ENCODE results near the gene FOXM1. TPM values are rescaled to one million over a fixed set of nuclear protein-coding genes. Genes with fewer than 3 reads are reported as not detected.

FOXM1 gene
- total and polyA plus RNA-seq, 12 donors: 0.79 to 8.6 (median 2.3) TPM

DNA sequence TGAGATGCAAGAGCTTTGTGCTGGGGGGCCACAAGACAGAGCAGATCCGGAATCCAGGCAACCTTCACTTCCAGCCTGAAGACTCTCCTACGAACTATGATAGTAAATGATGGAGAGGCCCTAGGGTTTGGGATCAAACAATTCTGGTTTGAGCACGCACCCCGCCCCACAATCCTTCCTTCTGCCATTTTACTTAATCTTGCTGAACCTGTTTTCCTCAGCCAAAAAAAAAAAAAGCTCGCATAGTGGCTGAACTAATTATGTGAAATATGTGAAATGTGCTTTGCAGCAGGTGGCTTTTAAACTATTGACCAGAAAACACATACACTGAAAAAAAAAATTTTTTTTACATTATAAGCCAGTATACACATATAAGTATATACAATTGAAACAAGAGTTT lies 65.2 kb downstream of the FOXM1 start:
- Histone ChIP-seq H3K36me3 (replicated peaks in 1 of 2) (no peaks in the 10 kb centered on the region), H3K9me3 (replicated peaks in 1 of 3) (no peaks in the 10 kb centered on the region), H3K27me3 (no peaks in the 10 kb centered on the region), H3K4me3 (peak overlapping the region in 2 of 4 donors; percentile 80 to 81), H3K4me1 (replicated peaks in 1 of 2) (peaks cover 12 to 19% of the 10 kb centered on the region in 2 donors), H3K27ac (peak overlapping the region in 2 of 5 donors; percentile 97 to 99)
- TF ChIP-seq, protein P1, sequence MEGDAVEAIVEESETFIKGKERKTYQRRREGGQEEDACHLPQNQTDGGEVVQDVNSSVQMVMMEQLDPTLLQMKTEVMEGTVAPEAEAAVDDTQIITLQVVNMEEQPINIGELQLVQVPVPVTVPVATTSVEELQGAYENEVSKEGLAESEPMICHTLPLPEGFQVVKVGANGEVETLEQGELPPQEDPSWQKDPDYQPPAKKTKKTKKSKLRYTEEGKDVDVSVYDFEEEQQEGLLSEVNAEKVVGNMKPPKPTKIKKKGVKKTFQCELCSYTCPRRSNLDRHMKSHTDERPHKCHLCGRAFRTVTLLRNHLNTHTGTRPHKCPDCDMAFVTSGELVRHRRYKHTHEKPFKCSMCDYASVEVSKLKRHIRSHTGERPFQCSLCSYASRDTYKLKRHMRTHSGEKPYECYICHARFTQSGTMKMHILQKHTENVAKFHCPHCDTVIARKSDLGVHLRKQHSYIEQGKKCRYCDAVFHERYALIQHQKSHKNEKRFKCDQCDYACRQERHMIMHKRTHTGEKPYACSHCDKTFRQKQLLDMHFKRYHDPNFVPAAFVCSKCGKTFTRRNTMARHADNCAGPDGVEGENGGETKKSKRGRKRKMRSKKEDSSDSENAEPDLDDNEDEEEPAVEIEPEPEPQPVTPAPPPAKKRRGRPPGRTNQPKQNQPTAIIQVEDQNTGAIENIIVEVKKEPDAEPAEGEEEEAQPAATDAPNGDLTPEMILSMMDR (IDR thresholded peaks at IDR 0.05): no peak
- TF ChIP-seq POLR2A (IDR thresholded peaks at IDR 0.05): no peak
- no peak for DNase-seq
- whole genome bisulfite sequencing, 4 donors: 73 to 78% (median 76%) methylated on average over 5 of the region's 5 CpGs
- intact Hi-C loops (cut with DNase I): no loop called here

Other genes starting within 250 kb of the FOXM1 start
- gene FKBP4, start 82.2 kb downstream of the FOXM1 start, total RNA-seq: 100 to 1,000 TPM in 1 of 9 donors, 10 to 100 TPM in 8; 29.8 to 110 (median 44.6) TPM
- gene FKBP4, start 82.2 kb downstream of the FOXM1 start, polyA plus RNA-seq: 10 to 100 TPM; 18.9 to 83.4 (median 26.5) TPM
- 10 to 100 TPM; 20.3 to 46.2 (median 25.7) TPM for gene ITFG2, start 64.5 kb downstream of the FOXM1 start, total RNA-seq
- gene ITFG2, start 64.5 kb downstream of the FOXM1 start, polyA plus RNA-seq: 10 to 100 TPM; 28.8 to 63.0 (median 47.7) TPM
- 1 to 10 TPM in 8 of 9 donors, under 1 TPM in 1; 0.87 to 9.1 (median 2.3) TPM for gene NRIP2, start 42.1 kb downstream of the FOXM1 start, total RNA-seq
- gene NRIP2, start 42.1 kb downstream of the FOXM1 start, polyA plus RNA-seq: 1 to 10 TPM; 1.9 to 5.9 (median 5.5) TPM
- not detected for gene TEX52, start 20.1 kb downstream of the FOXM1 start, total RNA-seq
- gene TEX52, start 20.1 kb downstream of the FOXM1 start, polyA plus RNA-seq: not detected
- gene RHNO1, start within 50 bp of the FOXM1 start, total RNA-seq: 10 to 100 TPM in 8 of 9 donors, 1 to 10 TPM in 1; 5.0 to 30.7 (median 14.2) TPM
- gene RHNO1, start within 50 bp of the FOXM1 start, polyA plus RNA-seq: 10 to 100 TPM; 14.2 to 29.0 (median 15.5) TPM
- gene TULP3, start 13.7 kb upstream of the FOXM1 start, total RNA-seq: 10 to 100 TPM; 16.9 to 40.5 (median 24.1) TPM
- 10 to 100 TPM; 19.3 to 36.6 (median 25.9) TPM for gene TULP3, start 13.7 kb upstream of the FOXM1 start, polyA plus RNA-seq
- 10 to 100 TPM in 3 of 9 donors, 1 to 10 TPM in 6; 1.2 to 16.6 (median 8.1) TPM for gene TEAD4, start 82.2 kb upstream of the FOXM1 start, total RNA-seq
- gene TEAD4, start 82.2 kb upstream of the FOXM1 start, polyA plus RNA-seq: 1 to 10 TPM; 4.0 to 8.2 (median 5.6) TPM
- 10 to 100 TPM; 15.3 to 31.4 (median 26.7) TPM for gene TSPAN9, start 200.2 kb upstream of the FOXM1 start, total RNA-seq
- gene TSPAN9, start 200.2 kb upstream of the FOXM1 start, polyA plus RNA-seq: 10 to 100 TPM; 12.4 to 18.1 (median 16.5) TPM